Stimulated activated CD4-positive, alpha-beta T cell treated with anti-CD3 and anti-CD28 coated beads, Interleukin-1b, Interleukin-23, amount 100 ng/mL, for 1 hour (primary cell): ENCODE results near the gene LIFR.

ENCODE experiments used
- DNase-seq, 2 donors: peaks; one replicate each; pipeline ENCODE4 v3.0.0-alpha.2; 2020; ENCODE audit warnings: low read depth in 2 of 2

The LIFR gene

DNA sequence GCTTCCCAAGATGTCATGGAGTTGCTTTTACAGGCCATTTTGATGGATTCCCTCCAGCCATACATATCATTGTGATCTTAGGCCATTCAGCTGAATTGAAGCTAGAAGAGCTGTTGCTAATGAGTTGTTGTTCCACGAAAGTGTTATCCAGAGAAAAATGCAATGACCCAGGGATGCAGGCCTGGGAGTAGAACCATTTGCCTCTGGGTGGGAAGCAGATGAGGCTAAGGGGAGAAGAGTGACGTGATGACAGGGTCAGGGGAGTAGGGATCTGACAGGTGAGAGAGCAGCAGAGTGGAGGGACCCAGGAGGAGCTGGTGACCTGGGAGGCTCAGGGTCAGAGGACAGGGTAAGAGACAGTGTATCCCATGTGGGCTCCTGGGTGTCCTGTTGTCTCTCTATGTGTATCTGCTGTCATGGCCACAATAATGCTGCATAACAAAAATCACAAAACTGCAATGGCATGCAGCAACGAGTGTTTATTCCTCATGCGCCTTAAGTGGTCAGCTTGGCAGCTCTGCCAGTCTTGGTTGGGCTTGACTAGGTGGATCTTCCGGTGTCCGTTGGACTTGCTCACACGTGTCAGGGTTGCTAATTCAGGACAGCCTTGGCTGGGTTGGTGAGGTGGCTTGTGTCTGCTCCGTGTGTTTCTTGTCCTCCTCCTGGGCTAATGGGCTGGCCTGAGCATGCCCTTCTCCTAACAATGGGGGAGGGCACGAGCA is 90.6 kb downstream of the LIFR start:
- no peak for DNase-seq

DNA sequence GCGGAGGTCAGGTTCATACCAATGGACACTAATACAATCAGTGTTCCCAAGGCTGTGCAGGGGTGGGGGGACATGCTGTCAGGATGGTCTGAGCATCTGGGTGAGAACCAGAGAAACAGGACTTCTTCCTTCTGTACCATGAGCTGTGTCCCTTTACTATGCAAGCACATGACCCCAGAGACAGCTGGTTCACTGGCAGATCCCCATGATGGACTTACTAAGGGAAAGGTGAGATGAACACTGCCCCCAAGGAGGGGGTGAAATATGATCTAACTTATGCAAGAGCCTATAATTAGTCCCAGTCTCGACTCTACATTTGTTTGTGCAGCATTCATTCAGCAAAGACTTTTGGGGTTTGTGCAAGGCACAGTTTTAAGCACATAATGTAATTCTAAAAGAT is 91.4 kb downstream of the LIFR start:
- no peak for DNase-seq

DNA sequence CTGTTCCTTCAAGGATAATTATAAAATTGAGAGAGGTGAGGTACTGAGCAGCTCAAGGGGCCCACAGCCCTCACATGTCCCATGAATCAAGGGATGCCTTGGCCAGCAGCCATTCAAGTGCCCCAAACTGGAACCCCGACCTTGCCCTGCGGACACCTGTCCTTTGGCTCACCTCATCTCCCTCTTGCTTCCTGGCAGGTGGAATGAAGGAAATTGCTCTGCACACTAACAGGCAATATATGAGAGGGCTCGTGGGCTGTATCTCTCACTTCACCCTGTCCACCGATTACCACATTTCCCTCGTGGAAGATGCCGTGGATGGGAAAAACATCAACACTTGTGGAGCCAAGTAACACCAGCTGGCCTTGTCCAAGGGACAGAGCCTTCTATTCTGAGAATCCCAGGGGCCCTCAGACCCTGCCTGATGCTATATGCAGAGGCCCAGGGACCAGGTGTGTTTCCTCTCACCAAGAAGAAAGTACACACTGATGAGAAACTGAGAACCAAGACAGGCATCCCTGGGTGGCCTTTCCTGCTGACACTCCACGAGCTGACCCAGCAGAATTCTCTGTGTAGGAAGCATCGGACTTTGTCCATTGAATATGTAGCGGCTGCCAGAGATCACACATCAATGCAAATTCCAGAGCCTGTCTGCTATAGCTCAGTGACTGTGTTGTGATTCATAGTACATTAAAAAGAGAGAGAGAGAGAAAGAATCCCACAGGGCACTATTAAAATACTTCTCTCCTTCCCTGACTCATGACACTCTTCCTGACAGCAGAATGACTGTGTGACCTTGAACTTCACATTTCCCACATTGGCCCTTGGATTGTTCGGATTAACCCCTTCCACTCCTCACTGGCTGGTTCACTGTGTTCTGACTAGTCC is 92.6 kb downstream of the LIFR start:
- no peak for DNase-seq

DNA sequence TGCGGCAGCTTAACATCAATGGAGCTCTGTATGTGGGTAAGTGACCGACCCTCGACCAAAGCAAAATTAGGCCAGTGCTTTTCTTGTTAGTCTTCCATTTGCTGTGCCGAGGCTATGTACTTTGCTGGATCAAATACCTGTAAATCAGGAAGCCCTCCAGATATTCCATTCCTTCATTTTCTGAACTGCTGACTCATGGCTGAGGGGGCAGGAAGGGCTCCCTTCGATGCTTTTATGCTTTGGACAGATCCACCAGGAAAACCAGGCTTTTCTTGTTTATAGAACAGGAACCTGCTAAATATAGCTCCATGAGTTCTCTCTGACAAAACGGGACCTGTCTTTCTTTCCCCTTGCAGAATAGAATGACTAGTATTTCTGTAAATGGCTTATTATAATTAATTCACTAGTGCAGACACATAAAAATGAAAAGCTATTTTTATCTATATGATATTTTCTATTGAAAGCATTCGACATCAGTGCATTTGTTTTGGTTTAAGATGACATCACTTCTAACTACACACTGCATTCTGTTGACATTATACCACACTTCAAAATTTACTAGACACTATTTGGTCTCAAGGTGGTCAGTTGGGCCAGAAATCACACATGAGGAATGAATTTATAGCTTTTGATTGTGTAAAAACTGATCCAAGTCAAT is 93.3 kb downstream of the LIFR start:
- no peak for DNase-seq

DNA sequence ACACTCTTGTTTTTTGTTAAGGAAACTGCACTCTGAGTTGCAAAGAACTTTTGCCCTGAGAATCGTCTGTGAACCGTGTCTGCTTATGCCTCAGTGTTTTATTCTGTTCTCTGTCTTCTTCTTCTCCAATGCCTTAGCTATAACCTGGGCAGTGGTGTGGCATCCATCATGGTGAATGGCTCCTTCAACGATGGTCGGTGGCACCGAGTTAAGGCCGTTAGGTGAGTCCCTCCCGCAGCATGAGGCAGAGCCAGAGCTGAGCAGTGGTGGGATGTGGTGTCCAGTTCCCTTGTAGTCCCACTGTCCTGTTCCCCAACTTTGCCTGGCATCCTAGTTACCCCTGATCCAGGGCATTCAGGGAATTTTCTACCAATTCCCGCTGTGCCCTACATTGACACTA is 98.3 kb downstream of the LIFR start:
- DNase-seq = no peak

DNA sequence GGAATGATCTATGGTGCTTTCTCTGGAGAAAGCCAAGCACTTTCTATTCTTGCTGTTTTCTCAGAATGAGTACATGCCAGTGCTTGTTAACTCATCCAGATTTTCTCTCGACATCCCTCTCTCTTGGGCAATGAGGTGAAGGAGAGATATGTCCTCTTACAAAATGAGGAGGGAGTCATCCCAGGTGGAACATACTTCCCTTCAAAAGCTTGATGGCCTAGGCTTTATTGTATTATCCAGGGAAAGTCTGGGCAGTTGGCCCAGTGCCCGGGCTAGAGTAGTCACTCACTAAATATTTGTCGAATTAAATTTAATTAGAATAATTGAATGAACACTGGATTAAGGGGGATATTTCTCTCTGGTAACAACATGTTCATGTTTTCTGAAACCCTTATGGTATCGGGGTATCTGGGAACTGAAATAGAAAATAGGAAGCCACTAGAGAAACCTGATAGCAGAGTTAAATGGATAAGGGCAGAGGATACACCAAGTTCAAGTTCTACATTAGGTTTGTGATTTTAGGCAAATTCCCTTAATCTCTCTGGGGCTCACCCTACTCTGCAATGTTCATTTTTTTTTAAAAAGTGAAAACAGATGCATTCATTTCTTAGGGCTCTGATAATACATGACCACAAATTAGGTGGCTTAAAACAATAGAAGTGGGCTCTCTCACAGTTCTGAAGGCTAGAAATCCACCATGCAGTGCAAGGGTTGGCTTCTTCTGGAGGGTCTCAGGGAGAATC is 99.6 kb downstream of the LIFR start:
- no peak for DNase-seq

DNA sequence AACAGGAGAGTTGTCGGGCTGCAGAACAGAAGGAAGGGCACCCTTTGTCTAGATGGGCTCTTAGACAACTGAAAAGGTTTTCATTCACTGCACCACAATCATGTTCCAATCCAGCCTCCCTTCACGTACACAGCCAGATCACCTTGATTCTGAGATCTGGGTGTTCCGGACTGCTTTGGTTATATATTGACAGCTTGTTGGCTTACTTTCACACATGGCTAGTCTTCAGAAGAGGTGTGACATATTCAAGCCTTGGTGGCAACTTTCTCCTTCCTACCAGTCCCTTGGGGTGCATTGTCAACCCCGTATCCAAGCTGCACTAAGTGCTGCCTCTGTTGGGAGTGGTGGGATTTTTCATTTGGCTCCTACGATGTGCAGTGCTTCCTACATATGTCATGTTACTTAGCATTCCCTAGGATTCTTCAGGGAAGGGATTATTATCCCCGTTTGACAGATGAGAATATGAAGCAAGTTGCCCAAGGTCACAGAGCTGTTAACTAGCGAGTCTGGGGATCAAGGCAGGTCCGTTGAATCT is 100.6 kb downstream of the LIFR start:
- no peak for DNase-seq

DNA sequence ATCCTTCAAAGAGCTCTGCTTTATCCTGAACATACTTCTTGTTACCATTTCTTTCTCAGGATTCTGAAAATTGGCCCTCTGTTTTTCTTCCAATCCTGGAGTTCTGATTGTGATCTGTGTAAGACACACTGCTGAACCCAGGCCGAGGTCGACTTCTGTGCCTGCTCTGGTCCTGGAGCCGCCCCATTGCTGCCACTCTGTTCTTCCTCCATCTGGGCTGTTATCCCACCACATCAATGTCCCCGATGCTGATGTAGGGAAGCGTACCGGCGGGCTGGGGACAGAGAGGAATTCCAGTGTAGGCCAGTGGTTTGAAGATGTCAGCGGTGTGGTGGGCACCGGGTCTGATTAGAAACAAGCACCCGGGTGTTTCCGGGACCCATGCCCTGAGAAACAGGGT is 102.5 kb downstream of the LIFR start:
- no peak for DNase-seq

DNA sequence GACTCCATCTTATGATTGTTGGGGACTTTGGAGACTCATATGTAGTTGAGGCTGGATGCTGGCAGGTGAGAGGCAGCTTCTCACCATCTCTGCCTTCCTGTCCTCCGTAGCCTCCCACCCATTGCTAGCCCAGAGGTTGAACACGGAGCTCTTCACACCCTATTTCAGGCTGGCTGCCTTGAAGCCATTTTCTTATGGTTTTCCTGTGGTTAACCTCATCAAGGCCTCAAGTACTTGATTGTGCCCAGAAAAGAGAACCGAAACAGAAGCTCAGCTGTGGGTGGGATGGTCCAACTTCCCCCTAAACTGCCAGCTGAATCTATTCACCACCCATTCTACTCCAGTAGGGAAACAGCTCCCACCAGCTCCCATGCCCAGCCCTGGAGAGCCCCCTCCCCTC is 102.9 kb downstream of the LIFR start:
- no peak for DNase-seq

DNA sequence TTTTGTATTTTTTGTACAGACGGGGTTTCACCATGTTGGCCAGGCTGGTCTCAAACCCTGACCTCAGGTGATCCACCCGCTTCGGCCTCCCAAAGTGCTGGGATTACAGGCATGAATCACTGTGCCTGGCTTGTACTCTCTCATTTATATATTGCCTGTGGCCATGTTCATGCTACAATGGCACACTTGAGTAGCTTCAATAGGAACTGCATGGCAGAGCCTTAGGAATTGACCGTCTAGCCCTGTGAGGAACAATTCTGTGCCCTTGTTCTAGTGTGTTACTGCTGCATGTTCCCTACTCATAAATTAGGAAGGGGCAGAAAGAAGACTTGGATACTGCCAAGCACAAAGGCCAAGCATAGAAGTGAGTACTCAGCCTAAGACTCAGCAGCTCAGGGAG is 104.2 kb downstream of the LIFR start:
- no peak for DNase-seq

DNA sequence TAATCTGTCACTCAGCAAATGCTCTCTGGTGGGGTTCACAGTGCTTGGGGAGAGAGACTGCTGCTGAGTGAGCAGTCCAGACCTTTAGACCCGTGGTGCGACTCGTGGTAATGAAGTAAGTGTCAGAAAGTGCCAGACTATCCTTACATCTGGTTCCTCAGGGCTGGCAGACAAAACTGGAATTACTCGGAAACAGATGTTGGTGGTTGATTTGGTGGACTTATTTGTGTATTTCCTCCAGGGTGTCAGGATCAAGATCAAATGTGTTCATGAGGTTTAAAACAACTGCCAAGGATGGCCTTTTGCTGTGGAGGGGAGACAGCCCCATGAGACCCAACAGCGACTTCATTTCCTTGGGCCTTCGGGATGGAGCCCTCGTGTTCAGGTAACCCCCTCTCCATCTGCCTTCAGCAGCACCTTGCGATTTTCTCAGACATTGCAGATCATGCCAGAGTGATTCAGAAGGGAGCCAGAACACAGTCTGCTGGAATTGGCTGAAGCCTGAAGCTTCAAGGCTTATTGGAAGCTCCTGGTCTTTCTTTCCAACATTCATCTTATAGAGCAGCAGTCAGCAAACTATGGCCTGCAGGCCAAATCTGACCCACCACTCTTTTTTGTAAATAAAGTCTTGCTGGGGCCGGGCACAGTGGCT is 105.2 kb downstream of the LIFR start:
- DNase-seq = no peak

DNA sequence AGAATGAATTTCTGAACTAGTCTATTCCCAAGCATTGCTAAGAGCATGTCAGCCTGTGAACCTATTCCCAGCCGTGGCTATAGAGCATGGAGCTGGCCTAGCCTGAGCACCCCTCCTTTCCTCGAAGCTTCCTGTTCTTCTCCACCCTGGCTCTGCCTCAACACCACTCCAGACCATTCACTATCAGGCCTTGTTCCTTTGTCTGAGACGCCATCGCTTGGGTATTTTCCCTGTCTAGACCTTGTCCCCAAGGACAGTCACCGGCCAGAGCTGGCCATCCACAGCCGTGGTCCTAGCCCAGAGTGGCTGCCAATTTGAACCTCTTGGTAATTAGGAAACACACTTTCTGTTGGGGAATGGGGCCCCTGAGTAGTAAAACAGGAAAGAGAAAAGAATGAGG is 105.8 kb downstream of the LIFR start:
- no peak for DNase-seq

DNA sequence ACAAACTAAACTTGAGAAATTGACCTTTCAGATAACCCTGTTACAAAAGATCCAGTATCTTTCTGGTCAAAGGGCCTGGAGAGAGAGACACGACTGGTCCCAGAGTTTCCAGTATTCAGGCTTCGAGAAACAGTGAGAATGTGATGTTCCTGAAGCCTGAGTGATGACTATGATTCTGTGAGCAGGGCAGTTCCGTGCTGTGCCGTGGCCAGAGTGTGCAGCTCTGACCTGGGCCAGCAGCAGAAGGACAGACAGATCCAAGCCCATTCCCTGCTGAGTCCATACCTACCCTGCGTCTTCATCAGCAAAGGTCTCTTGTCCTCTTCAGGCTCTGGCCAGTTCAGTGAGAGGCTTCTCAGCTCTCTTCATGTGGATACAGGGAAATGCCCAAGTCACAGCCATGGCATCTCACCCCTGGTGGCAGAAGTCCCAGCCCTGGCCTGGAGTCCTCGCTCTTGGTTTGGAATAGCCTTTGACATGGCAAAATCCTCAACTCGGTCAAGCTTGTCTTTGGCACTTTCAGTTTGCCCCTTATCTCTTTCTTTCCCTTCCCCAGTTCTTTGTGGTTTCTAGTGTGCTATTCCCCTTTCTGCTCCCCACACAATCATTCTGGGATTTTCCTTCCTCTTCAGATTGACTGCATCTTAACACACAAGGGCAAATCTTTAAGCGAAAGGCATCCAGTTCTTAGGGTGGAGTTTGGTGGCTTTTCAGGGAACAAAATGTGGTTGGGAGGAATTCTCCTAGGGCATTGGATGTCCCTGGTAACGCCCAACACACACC is 107.7 kb downstream of the LIFR start:
- DNase-seq = no peak

DNA sequence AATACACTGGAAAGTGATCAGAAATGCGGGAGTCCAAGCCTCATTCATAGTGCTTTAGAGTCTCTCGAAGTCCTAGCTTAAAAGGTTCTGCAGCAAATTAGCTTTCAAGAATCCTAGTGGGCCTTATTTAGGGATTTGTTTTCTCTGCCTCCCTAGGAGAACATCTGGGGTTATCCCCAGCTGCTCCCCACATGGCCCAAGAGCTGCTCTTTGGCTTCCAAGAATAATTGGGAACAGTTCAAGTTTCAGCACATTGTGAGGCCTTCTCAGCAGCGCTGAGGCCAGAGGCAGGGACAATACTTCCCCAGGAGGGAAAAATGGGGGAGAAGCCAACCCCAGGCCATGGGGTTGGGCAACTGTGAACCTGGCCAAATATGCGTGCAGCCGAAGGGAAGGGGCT is 108.7 kb downstream of the LIFR start:
- no peak for DNase-seq

DNA sequence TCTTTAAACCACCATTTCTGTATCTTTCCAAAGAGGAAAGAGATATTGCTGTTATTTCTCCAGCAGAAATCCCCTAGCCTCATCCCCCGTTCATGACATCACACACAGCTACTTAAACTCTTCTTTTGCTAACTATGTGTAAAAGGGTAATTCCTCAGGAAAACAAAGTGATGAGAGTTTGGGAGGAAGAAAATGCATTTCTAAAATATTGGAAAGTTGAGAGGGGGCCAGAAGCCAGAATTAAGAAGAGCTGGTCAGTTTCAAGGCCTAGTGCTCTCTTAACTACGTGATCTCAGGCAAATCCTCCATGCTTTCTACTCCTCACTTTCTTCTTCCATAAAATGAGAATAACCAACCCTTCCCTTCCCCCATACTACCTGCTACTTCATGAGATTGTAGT is 109.4 kb downstream of the LIFR start:
- DNase-seq = no peak

DNA sequence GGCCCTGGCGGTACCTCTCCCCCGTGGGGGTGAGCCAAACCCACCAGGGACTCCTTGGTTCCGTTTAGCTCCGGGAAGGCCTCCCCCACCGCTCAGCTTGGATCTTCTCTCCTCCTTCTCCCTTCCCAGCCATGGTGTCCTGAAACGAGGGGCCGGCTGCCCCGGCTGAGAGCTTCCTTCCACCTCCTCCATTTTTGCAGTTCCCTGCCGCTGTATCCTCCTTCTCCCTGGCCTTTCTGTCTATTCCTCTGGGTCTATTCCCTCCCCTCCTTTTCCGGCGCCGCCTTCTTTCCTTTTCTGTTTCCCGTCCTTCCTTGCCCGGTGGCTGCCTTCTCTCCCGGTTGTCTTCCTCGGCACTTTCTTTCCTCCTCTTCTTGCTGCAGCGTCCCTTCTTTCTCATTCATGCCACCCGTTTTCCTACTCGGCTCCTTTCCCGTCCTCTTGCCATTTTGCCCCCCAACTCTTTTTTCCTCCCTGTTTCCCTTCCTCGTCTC is 110.4 kb downstream of the LIFR start:
- DNase-seq = no peak

DNA sequence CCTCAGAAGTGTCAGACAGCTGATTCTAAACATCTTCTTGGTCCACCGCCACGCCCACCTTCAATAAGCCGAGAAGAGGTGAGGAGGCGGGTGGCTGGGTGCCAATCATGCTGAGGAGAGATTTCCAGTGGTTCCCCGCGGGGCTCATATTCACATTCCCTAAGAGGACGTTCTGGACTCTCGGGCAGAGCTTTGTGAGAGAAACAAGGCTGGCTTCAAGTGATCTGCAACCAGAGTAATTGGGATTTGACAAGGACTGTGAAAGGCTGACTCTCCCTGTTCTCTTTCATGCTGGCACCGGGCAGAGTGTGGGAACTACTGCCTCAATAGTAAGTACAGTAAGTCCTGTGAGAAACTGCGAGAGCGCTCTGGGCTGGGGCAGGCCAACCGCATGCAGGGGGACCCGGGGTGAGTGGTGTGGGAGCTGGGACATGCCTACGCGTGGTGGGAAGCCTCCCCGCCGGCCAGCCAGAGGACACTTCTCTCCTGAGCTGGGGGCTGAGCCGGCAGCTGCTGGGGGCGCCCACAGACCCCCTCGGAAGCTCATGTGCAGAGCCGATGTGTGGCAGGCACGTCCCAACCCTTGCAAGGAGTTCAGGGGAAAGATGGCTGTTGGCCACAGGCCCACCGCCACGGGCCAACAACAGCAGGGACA is 110.9 kb downstream of the LIFR start:
- DNase-seq = no peak

DNA sequence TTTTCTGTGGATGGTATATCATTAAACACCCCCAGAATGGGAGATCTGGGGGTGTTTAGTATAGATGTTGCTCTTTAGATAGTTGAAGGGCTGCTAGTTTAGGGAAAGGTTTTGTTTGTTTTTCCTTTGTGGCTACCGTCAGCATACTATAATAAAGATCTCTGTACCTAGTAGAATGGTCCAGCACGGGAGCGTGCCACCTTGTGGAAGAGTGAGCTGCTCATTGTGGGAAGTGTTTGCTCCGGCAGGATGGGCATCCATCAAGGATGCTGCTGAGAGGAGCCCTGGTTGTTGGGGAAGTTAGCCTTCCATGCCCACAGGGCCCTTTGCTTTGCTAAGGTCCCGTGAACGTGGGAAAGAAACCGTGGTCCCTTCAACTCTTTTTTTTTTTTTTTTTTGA is 113.1 kb downstream of the LIFR start:
- DNase-seq = no peak

DNA sequence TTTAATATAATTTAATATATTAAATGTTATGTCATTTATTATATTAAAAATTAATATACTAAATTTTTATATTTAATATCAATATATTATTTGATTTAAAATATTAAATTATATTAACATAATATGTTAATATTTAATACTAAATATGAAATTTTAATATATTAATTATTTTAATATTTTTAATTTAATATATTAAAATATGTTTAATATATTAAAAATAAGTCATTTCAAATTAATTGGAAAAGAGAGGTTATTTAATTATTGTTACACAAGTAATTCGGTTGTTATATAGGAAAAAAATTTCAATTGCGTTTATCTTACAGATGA is 114.2 kb downstream of the LIFR start:
- no peak for DNase-seq
